ENCODE measurements around the gene DGKK. TPM values are rescaled to one million over a fixed set of nuclear protein-coding genes. Genes with fewer than 3 reads are reported as not detected.

DGKK gene
- total RNA-seq, 2 donors from 2014 or later: not detected

DNA sequence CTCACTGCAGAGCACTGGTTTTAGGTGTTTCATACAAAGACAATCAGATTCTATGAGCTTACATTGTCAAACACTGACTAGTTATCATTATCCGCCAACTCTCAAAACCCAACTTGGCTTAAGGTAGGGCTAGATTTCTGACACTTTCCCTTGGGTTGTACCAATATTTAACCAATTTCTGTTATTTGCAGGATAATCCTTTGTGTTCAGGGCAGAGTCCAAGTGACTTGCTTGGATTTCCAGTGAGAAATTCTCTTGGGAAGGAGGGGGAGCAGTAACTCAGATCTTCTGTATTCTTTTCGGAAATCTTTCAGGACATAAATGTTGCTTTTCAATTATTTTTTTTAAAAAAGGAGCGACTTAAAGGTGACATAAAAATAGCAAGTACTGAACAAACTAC is 23.1 kb downstream of the DGKK start:
- no peak for DNase-seq
- H3K27ac ChIP-seq: no peak overlapping the region
- no peaks in the 10 kb centered on the region for H3K27me3 ChIP-seq
- no peak for TF ChIP-seq CTCF (IDR thresholded peaks at IDR 0.05)
- intact Hi-C loops (cut with DNase I): loop anchor here (10.0 kb wide), 1 partner anchor 353 kb away; no protein-coding TSS in a partner anchor
- H3K4me1 ChIP-seq: no peaks in the 10 kb centered on the region
- no peaks in the 10 kb centered on the region for H3K36me3 ChIP-seq
- H3K9ac ChIP-seq (ENCODE audit: low read depth in 2 of 2, low read length in 2 of 2): no peak overlapping the region
- H3K4me3 ChIP-seq: no peak overlapping the region
- no peaks in the 10 kb centered on the region for H3K9me3 ChIP-seq

DNA sequence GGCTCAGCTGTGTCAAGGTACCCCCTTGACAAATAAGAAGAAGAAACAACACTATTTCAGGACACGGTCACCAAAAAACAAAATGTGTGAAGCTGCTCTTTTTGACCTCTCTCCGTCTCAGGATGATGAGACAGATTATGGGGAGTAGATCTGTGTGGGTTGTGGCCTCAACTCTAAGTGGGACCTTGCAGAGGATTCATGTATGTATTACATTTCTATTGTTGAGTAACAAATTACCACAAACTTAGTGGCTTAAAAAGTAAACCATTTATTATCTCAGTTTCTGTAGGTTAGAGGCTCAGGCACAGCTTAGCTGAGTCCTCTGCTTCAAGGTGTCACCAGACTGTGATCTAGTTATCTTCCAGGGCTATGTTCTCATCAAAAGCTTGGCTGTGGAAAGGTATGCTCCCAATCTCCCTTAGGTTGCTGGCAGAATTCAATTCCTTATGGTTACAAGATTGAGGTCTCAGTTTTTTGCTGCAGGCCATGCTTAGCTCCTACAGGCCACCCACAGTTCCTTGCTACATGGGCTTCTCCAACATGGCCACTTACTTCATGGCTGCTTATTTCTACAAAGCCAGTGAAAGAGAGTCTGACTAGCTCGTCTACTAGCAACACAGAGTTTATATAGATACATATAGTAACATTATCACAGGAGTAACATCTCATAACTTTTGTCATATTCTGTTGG is 28.1 kb downstream of the DGKK start:
- no peak for TF ChIP-seq CTCF (IDR thresholded peaks at IDR 0.05)
- H3K9me3 ChIP-seq: no peaks in the 10 kb centered on the region
- H3K36me3 ChIP-seq: no peaks in the 10 kb centered on the region
- H3K4me1 ChIP-seq: no peaks in the 10 kb centered on the region
- H3K9ac ChIP-seq (ENCODE audit: low read depth in 2 of 2, low read length in 2 of 2): no peak overlapping the region
- H3K27me3 ChIP-seq: no peaks in the 10 kb centered on the region
- H3K27ac ChIP-seq: no peak overlapping the region
- H3K4me3 ChIP-seq: no peak overlapping the region
- DNase-seq: no peak
- intact Hi-C loops (cut with DNase I): loop anchor here (10.0 kb wide), 1 partner anchor 348 kb away; no protein-coding TSS in a partner anchor

GRCh38 chrX:50436797-50437196 is 33.8 kb downstream of the DGKK start:
- no peaks in the 10 kb centered on the region for H3K36me3 ChIP-seq
- intact Hi-C loops (cut with DNase I): no loop called here

GRCh38 chrX:50432829-50433289 is 37.8 kb downstream of the DGKK start:
- Histone ChIP-seq H3K4me3 (no peak overlapping the region), H3K27ac (no peak overlapping the region), H3K36me3 (no peaks in the 10 kb centered on the region), H3K27me3 (peaks cover 7% of the 10 kb centered on the region), H3K4me1 (no peaks in the 10 kb centered on the region), H3K9ac (ENCODE audit: low read depth in 2 of 2, low read length in 2 of 2) (no peak overlapping the region), H3K9me3 (no peaks in the 10 kb centered on the region)
- no peak for TF ChIP-seq CTCF (IDR thresholded peaks at IDR 0.05)
- intact Hi-C loops (cut with DNase I): no loop called here
- no peak for DNase-seq

More at GRCh38 chrX:50436797-50437196, 33.8 kb downstream of the DGKK start:
- H3K9ac ChIP-seq (ENCODE audit: low read depth in 2 of 2, low read length in 2 of 2): no peak overlapping the region
- H3K9me3 ChIP-seq: no peaks in the 10 kb centered on the region
- DNase-seq: no peak
- no peak overlapping the region for H3K27ac ChIP-seq
- H3K4me3 ChIP-seq: no peak overlapping the region
- H3K4me1 ChIP-seq: no peaks in the 10 kb centered on the region
- TF ChIP-seq CTCF (IDR thresholded peaks at IDR 0.05): no peak
- peaks cover 6% of the 10 kb centered on the region for H3K27me3 ChIP-seq

DNA sequence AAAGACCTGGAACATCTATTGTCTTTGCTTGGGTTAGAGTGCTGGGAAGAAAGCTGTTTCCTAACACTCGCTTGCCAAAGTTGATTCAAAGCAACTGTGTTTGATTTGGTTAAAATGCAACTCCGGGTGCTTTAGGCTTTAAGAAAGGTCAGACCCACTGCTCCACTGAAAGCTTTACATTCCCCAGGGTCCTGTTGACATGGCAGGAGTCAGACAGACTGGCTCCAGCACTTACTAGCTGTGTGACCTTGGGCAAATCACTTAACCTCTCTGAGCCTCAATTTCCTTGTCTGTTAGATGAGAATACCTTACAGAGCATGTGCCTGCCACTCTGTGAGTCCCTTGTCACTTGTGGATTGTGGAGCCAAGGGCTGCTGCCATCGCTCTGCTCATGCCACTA is 39.0 kb downstream of the DGKK start:
- H3K4me1 ChIP-seq: no peaks in the 10 kb centered on the region
- H3K9me3 ChIP-seq: no peaks in the 10 kb centered on the region
- no peak overlapping the region for H3K27ac ChIP-seq
- DNase-seq: no peak
- H3K4me3 ChIP-seq: no peak overlapping the region
- H3K9ac ChIP-seq (ENCODE audit: low read depth in 2 of 2, low read length in 2 of 2): no peak overlapping the region
- no peak for TF ChIP-seq CTCF (IDR thresholded peaks at IDR 0.05)
- intact Hi-C loops (cut with DNase I): no loop called here
- peaks cover 7% of the 10 kb centered on the region for H3K27me3 ChIP-seq
- H3K36me3 ChIP-seq: no peaks in the 10 kb centered on the region
